ENCODE measurements around the gene STAC3. TPM values are rescaled to one million over a fixed set of nuclear protein-coding genes. Genes with fewer than 3 reads are reported as not detected.

The STAC3 gene
- total and polyA plus RNA-seq, 2 of the 13 experiments (the other 11 are each of a cell fraction or from before 2014, with no cell fraction given) = 0.18 to 0.22 TPM

- Histone ChIP-seq H2AFZ (ENCODE audit: low read length) (no peak overlapping the region), H3K27ac (ENCODE audit: extremely low read length, insufficient read depth, low read length) (no peak overlapping the region), H3K9me3 (ENCODE audit: low read length) (no peaks in the 10 kb centered on the region), H4K20me1 (ENCODE audit: insufficient read depth, low read length) (peaks cover 9% of the 10 kb centered on the region; the same call in 1 of the 2 replicates), H3K79me2 (ENCODE audit: insufficient read depth, low read length) (no peaks in the 10 kb centered on the region), H3K4me1 (ENCODE audit: insufficient read depth, low read length) (peaks cover 37% of the 10 kb centered on the region), H3K4me3 (replicated peaks in 1 of 3; ENCODE audit: insufficient read depth in 1 of 3, low read depth in 2 of 3, low read length in 3 of 3) (no peak overlapping the region), H3K27me3 (ENCODE audit: control insufficient read depth in 1 of 2, insufficient read depth in 2 of 2, low read length in 2 of 2) (peaks cover 17 to 52% of the 10 kb centered on the region in 2 experiments), H3K36me3 (replicated peaks in 1 of 2; ENCODE audit: control insufficient read depth in 1 of 2, insufficient read depth in 2 of 2, low read length in 2 of 2) (peaks cover 12 to 23% of the 10 kb centered on the region in 2 experiments; a peak in 4 of 5 replicates), H3K9ac (ENCODE audit: insufficient read depth, low read depth, low read length) (no peak overlapping the region), H3K4me2 (ENCODE audit: low read depth, low read length) (no peak overlapping the region)
- no peak for TF ChIP-seq CAMTA2 (CRISPR knock-in tag; IDR thresholded peaks at IDR 0.05; ENCODE audit: borderline replicate concordance)
- TF ChIP-seq MLX (CRISPR knock-in tag; IDR thresholded peaks at IDR 0.05) = no peak
- TF ChIP-seq ZNF780A (CRISPR knock-in tag; IDR thresholded peaks at IDR 0.05) = no peak
- no peak for TF ChIP-seq TGIF2 (CRISPR knock-in tag; IDR thresholded peaks at IDR 0.05)
- TF ChIP-seq RERE (CRISPR knock-in tag; IDR thresholded peaks at IDR 0.05; ENCODE audit: low read depth) = no peak
- TF ChIP-seq NKX3-1 (CRISPR knock-in tag; IDR thresholded peaks at IDR 0.05) = no peak
- TF ChIP-seq ZNF841 (CRISPR knock-in tag; IDR thresholded peaks at IDR 0.05; ENCODE audit: borderline replicate concordance) = no peak
- no peak for TF ChIP-seq ZMYM4 (CRISPR knock-in tag; IDR thresholded peaks at IDR 0.05)
- no peak for TF ChIP-seq DR1 (CRISPR knock-in tag; IDR thresholded peaks at IDR 0.05)
- TF ChIP-seq MBD4 (IDR thresholded peaks at IDR 0.05; ENCODE audit: borderline replicate concordance, low read length) = no peak
- no peak for TF ChIP-seq ZBTB4 (CRISPR knock-in tag; IDR thresholded peaks at IDR 0.05; ENCODE audit: borderline replicate concordance)
- TF ChIP-seq ZNF580 (CRISPR knock-in tag; IDR thresholded peaks at IDR 0.05; ENCODE audit: borderline replicate concordance, low read depth) = no peak
- no peak for TF ChIP-seq ZNF547 (CRISPR knock-in tag; IDR thresholded peaks at IDR 0.05)
- no peak for TF ChIP-seq SRF (IDR thresholded peaks at IDR 0.05; ENCODE audit: low read depth, low read length)
- no peak for TF ChIP-seq MED13 (CRISPR knock-in tag; IDR thresholded peaks at IDR 0.05)
- no peak for TF ChIP-seq ZNF883 (CRISPR knock-in tag; IDR thresholded peaks at IDR 0.05; ENCODE audit: not compliant biosample characterization)
- peak; percentile 7 for ATAC-seq
- CTCF ChIA-PET (ENCODE audit: low intra/inter-chr PET ratio, low total read pairs) = interaction anchor here (3.2 to 9.8 kb wide), 2 partner anchors 10 to 25 kb away, joined by 8 to 308 read pairs; a partner anchor contains a TSS
- in situ Hi-C loops (cut with HindIII; ENCODE audit: extremely low pct_ligation_motif_present, low pct_unique_long_range_greater_than_20kb) (no loop called here), intact Hi-C loops (cut with micrococcal nuclease; ENCODE audit: unreplicated experiment) (no loop called here)
- DNase-seq (ENCODE audit: low spot score) = no peak
- 20% methylated on average over 7 of the region's 11 CpGs for WGBS (ENCODE audit: low lambda C conversion rate)
- POLR2A ChIA-PET = interaction anchor here (2.6 kb wide), 1 partner anchor 15 kb away, joined by 14 read pairs; the partner anchor contains the start of gene SHMT2
- no peak for FAIRE-seq
- BruUV-seq (replicated peaks) = no TSS peak
These were observed 35.9 kb downstream of the STAC3 start for GRCh38 chr12:57215065-57215464.
